Testis (tissue), 2 donors: ENCODE measurements around the gene TMEM39A.

Experiments used
- CTCF ChIP-seq, 3 experiments: fragments of 450-650 bp in 2 of 3; fragments of 200-600 bp in 1 of 3; sonication (generic) in 1 of 3; IDR thresholded peaks; one replicate each; pipeline ENCODE4 v1.5.1; 2016 to 2019; ENCODE audit warnings: antibody characterized with exemption in 3 of 3, mild to moderate bottlenecking in 2 of 3, moderate library complexity in 1 of 3
- POLR2A ChIP-seq: fragments of 450-650 bp; IDR thresholded peaks from one replicate; pipeline ENCODE4 v1.6.1; 2017; ENCODE audit warnings: antibody characterized with exemption, mild to moderate bottlenecking, moderate library complexity

GRCh38 chr3:119500901-119501300, 37.5 kb upstream of the TMEM39A start:
- TF ChIP-seq CTCF (IDR thresholded peaks at IDR 0.05) (no peak), POLR2A (no peak)
